ENCODE data around the gene RASAL2. TPM values are rescaled to one million over a fixed set of nuclear protein-coding genes. Genes with fewer than 3 reads are reported as not detected.

Gene RASAL2
- total and polyA plus RNA-seq, 9 of the 15 experiments (the other 6 are each of a cell fraction or from before 2014, with no cell fraction given): 0.13 to 1.0 (median 0.62) TPM

DNA sequence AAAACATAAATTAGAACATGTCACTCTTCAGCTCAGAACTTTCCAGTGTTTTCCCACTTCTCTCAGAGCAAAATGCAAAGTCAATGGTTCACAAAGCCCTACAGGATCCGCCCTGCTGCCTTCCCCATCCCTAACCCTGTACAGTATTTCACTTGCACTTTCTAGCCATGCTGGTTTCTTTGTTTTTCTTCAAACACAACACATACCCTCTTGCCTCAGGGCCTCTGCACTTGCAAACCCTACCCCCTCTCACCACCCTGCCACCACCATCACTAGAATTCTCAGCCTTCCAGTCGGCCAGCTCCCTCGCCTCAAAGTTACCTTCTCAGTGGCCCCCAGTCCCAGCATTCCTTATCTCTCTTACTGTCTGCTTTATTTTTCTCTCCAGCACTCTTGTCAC, 436.6 kb downstream of the RASAL2 start (continued):
- no peak for TF ChIP-seq SFPQ (IDR thresholded peaks at IDR 0.05; ENCODE audit: low read depth, low read length)
- no peak for TF ChIP-seq THRAP3 (IDR thresholded peaks at IDR 0.05; ENCODE audit: borderline replicate concordance)
- TF ChIP-seq ZNF324 (CRISPR knock-in tag; IDR thresholded peaks at IDR 0.05): no peak
- TF ChIP-seq HEY1 (CRISPR knock-in tag; IDR thresholded peaks at IDR 0.05; ENCODE audit: borderline replicate concordance): no peak
- no peak for TF ChIP-seq TAF1 (IDR thresholded peaks at IDR 0.05; ENCODE audit: control insufficient read depth, extremely low read depth, insufficient read depth, low read length, severe bottlenecking)
- TF ChIP-seq RBM22 (IDR thresholded peaks at IDR 0.05; ENCODE audit: low read depth, low read length, poor library complexity, severe bottlenecking): no peak
- TF ChIP-seq, protein P1, sequence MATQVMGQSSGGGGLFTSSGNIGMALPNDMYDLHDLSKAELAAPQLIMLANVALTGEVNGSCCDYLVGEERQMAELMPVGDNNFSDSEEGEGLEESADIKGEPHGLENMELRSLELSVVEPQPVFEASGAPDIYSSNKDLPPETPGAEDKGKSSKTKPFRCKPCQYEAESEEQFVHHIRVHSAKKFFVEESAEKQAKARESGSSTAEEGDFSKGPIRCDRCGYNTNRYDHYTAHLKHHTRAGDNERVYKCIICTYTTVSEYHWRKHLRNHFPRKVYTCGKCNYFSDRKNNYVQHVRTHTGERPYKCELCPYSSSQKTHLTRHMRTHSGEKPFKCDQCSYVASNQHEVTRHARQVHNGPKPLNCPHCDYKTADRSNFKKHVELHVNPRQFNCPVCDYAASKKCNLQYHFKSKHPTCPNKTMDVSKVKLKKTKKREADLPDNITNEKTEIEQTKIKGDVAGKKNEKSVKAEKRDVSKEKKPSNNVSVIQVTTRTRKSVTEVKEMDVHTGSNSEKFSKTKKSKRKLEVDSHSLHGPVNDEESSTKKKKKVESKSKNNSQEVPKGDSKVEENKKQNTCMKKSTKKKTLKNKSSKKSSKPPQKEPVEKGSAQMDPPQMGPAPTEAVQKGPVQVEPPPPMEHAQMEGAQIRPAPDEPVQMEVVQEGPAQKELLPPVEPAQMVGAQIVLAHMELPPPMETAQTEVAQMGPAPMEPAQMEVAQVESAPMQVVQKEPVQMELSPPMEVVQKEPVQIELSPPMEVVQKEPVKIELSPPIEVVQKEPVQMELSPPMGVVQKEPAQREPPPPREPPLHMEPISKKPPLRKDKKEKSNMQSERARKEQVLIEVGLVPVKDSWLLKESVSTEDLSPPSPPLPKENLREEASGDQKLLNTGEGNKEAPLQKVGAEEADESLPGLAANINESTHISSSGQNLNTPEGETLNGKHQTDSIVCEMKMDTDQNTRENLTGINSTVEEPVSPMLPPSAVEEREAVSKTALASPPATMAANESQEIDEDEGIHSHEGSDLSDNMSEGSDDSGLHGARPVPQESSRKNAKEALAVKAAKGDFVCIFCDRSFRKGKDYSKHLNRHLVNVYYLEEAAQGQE (IDR thresholded peaks at IDR 0.05; ENCODE audit: borderline replicate concordance): no peak
- TF ChIP-seq, protein P1 (CRISPR knock-in tag; IDR thresholded peaks at IDR 0.05; ENCODE audit: low read depth): no peak
- TF ChIP-seq MAZ (CRISPR knock-in tag; conservative IDR thresholded peaks at IDR 0.05 in 1 of 2, IDR thresholded peaks at IDR 0.05 in 1 of 2): no peak
- no peak for TF ChIP-seq PHF20 (IDR thresholded peaks at IDR 0.05; ENCODE audit: partially characterized antibody)

Measured in K562 (cell line).